Thyroid gland (tissue), 4 donors: ENCODE results near the gene CLMN.

Experiments used
- POLR2A ChIP-seq, 2 donors: fragments of 450-650 bp; IDR thresholded peaks; one replicate each; pipeline ENCODE4 v1.6.1; 2017; ENCODE audit warnings: antibody characterized with exemption in 2 of 2, mild to moderate bottlenecking in 2 of 2, moderate library complexity in 1 of 2
- TF ChIP-seq, protein P1 (sequence below), 6 experiments: fragments of 200-600 bp in 3 of 6; fragments of 450-650 bp in 3 of 6; sonication (generic) in 3 of 6; IDR thresholded peaks; one replicate each; pipeline ENCODE4 v1.5.1; 2016 to 2019; ENCODE audit warnings: antibody characterized with exemption in 6 of 6, mild to moderate bottlenecking in 2 of 6, inconsistent platforms in 1 of 6, moderate library complexity in 1 of 6

DNA sequence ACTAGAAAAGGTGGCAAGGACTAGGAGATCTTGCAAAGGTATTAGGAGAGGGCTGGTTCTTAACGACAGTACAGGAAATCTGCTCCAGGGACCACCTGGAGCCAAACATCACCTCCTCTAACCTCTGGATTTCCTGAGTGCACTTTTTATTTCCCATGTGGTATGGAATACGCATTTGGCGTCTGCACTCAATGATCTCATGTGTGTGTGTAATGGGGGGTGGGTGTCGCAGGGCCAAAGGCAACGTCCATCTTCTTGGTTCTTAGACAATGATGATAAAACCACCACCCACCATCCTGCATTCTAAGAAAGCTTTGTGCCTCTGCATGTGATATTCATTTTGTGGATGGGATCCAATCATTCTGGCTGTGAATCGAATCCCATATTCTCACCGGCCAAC is 68.8 kb downstream of the CLMN start:
- TF ChIP-seq, protein P1, sequence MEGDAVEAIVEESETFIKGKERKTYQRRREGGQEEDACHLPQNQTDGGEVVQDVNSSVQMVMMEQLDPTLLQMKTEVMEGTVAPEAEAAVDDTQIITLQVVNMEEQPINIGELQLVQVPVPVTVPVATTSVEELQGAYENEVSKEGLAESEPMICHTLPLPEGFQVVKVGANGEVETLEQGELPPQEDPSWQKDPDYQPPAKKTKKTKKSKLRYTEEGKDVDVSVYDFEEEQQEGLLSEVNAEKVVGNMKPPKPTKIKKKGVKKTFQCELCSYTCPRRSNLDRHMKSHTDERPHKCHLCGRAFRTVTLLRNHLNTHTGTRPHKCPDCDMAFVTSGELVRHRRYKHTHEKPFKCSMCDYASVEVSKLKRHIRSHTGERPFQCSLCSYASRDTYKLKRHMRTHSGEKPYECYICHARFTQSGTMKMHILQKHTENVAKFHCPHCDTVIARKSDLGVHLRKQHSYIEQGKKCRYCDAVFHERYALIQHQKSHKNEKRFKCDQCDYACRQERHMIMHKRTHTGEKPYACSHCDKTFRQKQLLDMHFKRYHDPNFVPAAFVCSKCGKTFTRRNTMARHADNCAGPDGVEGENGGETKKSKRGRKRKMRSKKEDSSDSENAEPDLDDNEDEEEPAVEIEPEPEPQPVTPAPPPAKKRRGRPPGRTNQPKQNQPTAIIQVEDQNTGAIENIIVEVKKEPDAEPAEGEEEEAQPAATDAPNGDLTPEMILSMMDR (IDR thresholded peaks at IDR 0.05) = no peak
- no peak for TF ChIP-seq POLR2A (IDR thresholded peaks at IDR 0.05)
